Natural killer cell (primary cell): Measurements from ENCODE around the gene CMA1. TPM values are rescaled to one million over a fixed set of nuclear protein-coding genes. Genes with fewer than 3 reads are reported as not detected.
"Not testable (repeated sequence)": the region's sequence is repeated elsewhere in the genome, so short reads cannot be mapped to it uniquely, and the experiment has no call there.

Experiments used
- ATAC-seq, 3 donors: fragments of 150-1000 bp in 2 of 3; fragments of 200-7000 bp in 1 of 3; cut with Tn5 transposase; 1 replicate in 1 of 3; 2 replicates in 2 of 3; pipeline ENCODE4 v1.10.0; 2021; ENCODE audit warnings: mild to moderate bottlenecking in 2 of 3, moderate library complexity in 2 of 3
- DNase-seq, 2 donors: peaks; one replicate each; pipeline versions ENCODE4 v3.0.0 to v3.0.0-alpha.2; 2013 to 2021; ENCODE audit warnings: mixed read lengths in 1 of 2
- H3K27ac ChIP-seq: one replicate; pipeline ENCODE4 v1.5.1; 2013; ENCODE audit warnings: mild to moderate bottlenecking, low read length
- H3K27me3 ChIP-seq: one replicate; pipeline ENCODE4 v1.6.1; 2013; ENCODE audit warnings: low read length; ENCODE audit not compliant: control insufficient read depth, insufficient read depth
- H3K36me3 ChIP-seq: one replicate; pipeline ENCODE4 v1.6.1; 2013; ENCODE audit warnings: low read length; ENCODE audit not compliant: control insufficient read depth, insufficient read depth
- H3K4me1 ChIP-seq: one replicate; pipeline ENCODE4 v1.6.1; 2013; ENCODE audit warnings: low read length; ENCODE audit not compliant: control insufficient read depth, insufficient read depth
- H3K4me3 ChIP-seq: one replicate; pipeline ENCODE4 v1.5.1; 2013; ENCODE audit warnings: low read length
- H3K9me3 ChIP-seq: one replicate; pipeline ENCODE4 v1.6.1; 2013; ENCODE audit warnings: low read length; ENCODE audit not compliant: control insufficient read depth, insufficient read depth
- H3K27ac Mint-ChIP-seq, 2 donors: one replicate each; pipeline ENCODE4 v1.8.0; 2022; ENCODE audit warnings: mild to moderate bottlenecking in 2 of 2, mixed read lengths in 2 of 2, moderate library complexity in 1 of 2
- H3K27me3 Mint-ChIP-seq, 2 donors: one replicate each; pipeline ENCODE4 v1.8.0; 2022; ENCODE audit warnings: low read depth in 2 of 2, mixed read lengths in 2 of 2
- H3K36me3 Mint-ChIP-seq: one replicate; pipeline ENCODE4 v1.8.0; 2022; ENCODE audit warnings: mixed read lengths
- H3K4me1 Mint-ChIP-seq, 2 donors: one replicate each; pipeline ENCODE4 v1.8.0; 2022; ENCODE audit warnings: mixed read lengths in 2 of 2
- H3K4me3 Mint-ChIP-seq: one replicate; pipeline ENCODE4 v1.8.0; 2022; ENCODE audit warnings: mild to moderate bottlenecking, moderate library complexity, mixed read lengths
- H3K9me3 Mint-ChIP-seq, 2 donors: one replicate each; pipeline ENCODE4 v1.8.0; 2022; ENCODE audit warnings: mixed read lengths in 2 of 2
- CTCF ChIP-seq: fragments of 200-600 bp; IDR thresholded peaks from one replicate; pipeline ENCODE4 v1.8.0; 2022; ENCODE audit warnings: antibody characterized with exemption
- WGBS: methylation state at CpG from one replicate; pipeline ENCODE4 v1.1.7; 2013; ENCODE audit warnings: missing lambda C conversion rate; ENCODE audit not compliant: insufficient coverage; 5-methylcytosine and 5-hydroxymethylcytosine counted together
- intact Hi-C: fragments of 100-400 bp; cut with micrococcal nuclease; formaldehyde crosslinking; loops from one replicate; pipeline ENCODE4 v1.14.2; 2022
- total RNA-seq, 4 donors: library from RNA; stranded (reverse); fragments of 120-200 nt in 1 of 4; gene quantifications; one replicate each; pipeline versions ENCODE4 v1.2.3 to v1.2.4, GENCODE V29; 2013 to 2022

CMA1 gene
- total RNA-seq = under 1 TPM in 1 of 3 donors, not detected in 2; 0.63 TPM
- not detected for total RNA-seq (2013)

- Mint-ChIP-seq H3K4me1 (no peaks in the 10 kb centered on the region), H3K9me3 (no peaks in the 10 kb centered on the region), H3K27ac (no peak within 1 kb of the TSS), H3K27me3 (peaks cover 6 to 30% of the 10 kb centered on the region in 2 donors), H3K4me3 (no peak within 1 kb of the TSS), H3K36me3 (no peaks in the 10 kb centered on the region)
- Histone ChIP-seq H3K27me3 (no peaks in the 10 kb centered on the region), H3K36me3 (no peaks in the 10 kb centered on the region), H3K4me1 (no peaks in the 10 kb centered on the region), H3K4me3 (no peak within 1 kb of the TSS), H3K9me3 (no peaks in the 10 kb centered on the region), H3K27ac (no peak within 1 kb of the TSS)
- 45% methylated on average over 3 of the region's 3 CpGs for WGBS
- intact Hi-C loops = no loop called here
- ATAC-seq = no peak
- DNase-seq = no peak
- no peak for TF ChIP-seq CTCF
Observed at GRCh38 chr14:24508155-24508840, at the start of gene CMA1. Gene CMA1, minus strand, starts transcription at chr14:24508265. Its CDS starts 30 bp downstream, at chr14:24508235.

GRCh38 chr14:24556756-24557155 is 48.7 kb upstream of the CMA1 start:
- intact Hi-C loops = no loop called here
- peaks cover 0 to 3% of the 10 kb centered on the region in 2 donors for H3K9me3 Mint-ChIP-seq
- Histone ChIP-seq H3K36me3 (no peaks in the 10 kb centered on the region), H3K27ac (no peak overlapping the region), H3K4me3 (no peak overlapping the region), H3K4me1 (no peaks in the 10 kb centered on the region), H3K9me3 (no peaks in the 10 kb centered on the region), H3K27me3 (no peaks in the 10 kb centered on the region)
- no peaks in the 10 kb centered on the region for H3K36me3 Mint-ChIP-seq
- ATAC-seq (no peak), DNase-seq (no peak)
- TF ChIP-seq CTCF = no peak
- peaks cover 0 to 12% of the 10 kb centered on the region in 2 donors for H3K27me3 Mint-ChIP-seq
- 84% methylated on average over 4 of the region's 4 CpGs for WGBS
- H3K4me1 Mint-ChIP-seq = no peaks in the 10 kb centered on the region
- no peak overlapping the region for H3K4me3 Mint-ChIP-seq
- no peak overlapping the region for H3K27ac Mint-ChIP-seq

- H3K27ac Mint-ChIP-seq, H3K4me1 ChIP-seq, H3K9me3 ChIP-seq, H3K4me1 Mint-ChIP-seq, intact Hi-C loops, ATAC-seq, H3K36me3 ChIP-seq, H3K4me3 ChIP-seq, DNase-seq, H3K4me3 Mint-ChIP-seq, H3K27me3 ChIP-seq, H3K27ac ChIP-seq: not testable (repeated sequence)
- WGBS = 73% methylated on average over 1 of the region's 1 CpG
- Mint-ChIP-seq H3K9me3 (peaks cover 10 to 15% of the 10 kb centered on the region in 2 donors), H3K36me3 (peaks cover 46% of the 10 kb centered on the region), H3K27me3 (peaks cover 0 to 17% of the 10 kb centered on the region in 2 donors)
Observed at GRCh38 chr14:24549064-24549463, 41.0 kb upstream of the CMA1 start.

- peaks cover 0 to 7% of the 10 kb centered on the region in 2 donors for H3K4me1 Mint-ChIP-seq
- 91% methylated on average over 2 of the region's 2 CpGs for WGBS
- ATAC-seq = no peak
- H3K4me1 ChIP-seq = no peaks in the 10 kb centered on the region
- no peak overlapping the region for H3K4me3 Mint-ChIP-seq
- H3K27me3 Mint-ChIP-seq = peaks cover 0 to 23% of the 10 kb centered on the region in 2 donors
- H3K4me3 ChIP-seq = no peak overlapping the region
- H3K9me3 ChIP-seq = peaks cover 3% of the 10 kb centered on the region
- H3K9me3 Mint-ChIP-seq = peaks cover 6 to 7% of the 10 kb centered on the region in 2 donors
- no peak overlapping the region for H3K27ac Mint-ChIP-seq
- no peaks in the 10 kb centered on the region for H3K36me3 ChIP-seq
- no peak for DNase-seq
- H3K27ac ChIP-seq = no peak overlapping the region
- intact Hi-C loops = no loop called here
- no peak for TF ChIP-seq CTCF
- no peaks in the 10 kb centered on the region for H3K27me3 ChIP-seq
- H3K36me3 Mint-ChIP-seq = peaks cover 19% of the 10 kb centered on the region
Observed at GRCh38 chr14:24542346-24542936, 34.4 kb upstream of the CMA1 start.
